Body of pancreas (tissue), 4 donors: ENCODE data around the gene PLEKHB1.

Source experiments
- CTCF ChIP-seq, 7 experiments: fragments of 450-650 bp in 4 of 7; fragments of 200-600 bp in 3 of 7; sonication (generic) in 3 of 7; IDR thresholded peaks; one replicate each; pipeline ENCODE4 v1.5.1; 2016 to 2019; ENCODE audit warnings: antibody characterized with exemption in 7 of 7
- POLR2A ChIP-seq, 3 donors: fragments of 450-650 bp; IDR thresholded peaks; one replicate each; pipeline ENCODE4 v1.6.1; 2016; ENCODE audit warnings: antibody characterized with exemption in 3 of 3, mild to moderate bottlenecking in 2 of 3

GRCh38 chr11:73645972-73646631, at the start of gene PLEKHB1:
- no peak for TF ChIP-seq CTCF (IDR thresholded peaks at IDR 0.05)
- TF ChIP-seq POLR2A (IDR thresholded peaks at IDR 0.05) = no peak
